Colonic mucosa (tissue), 4 donors: Measurements from ENCODE around the gene SDK2. TPM values are rescaled to one million over a fixed set of nuclear protein-coding genes. Genes with fewer than 3 reads are reported as not detected.

Experiments
- DNase-seq: peaks from one replicate; pipeline ENCODE4 v3.0.0-alpha.2; 2020
- H3K27ac ChIP-seq: fragments of 200-600 bp; one replicate; pipeline ENCODE4 v1.8.0; 2021
- H3K27me3 ChIP-seq: fragments of 200-600 bp; one replicate; pipeline ENCODE4 v1.8.0; 2021
- H3K36me3 ChIP-seq: fragments of 200-600 bp; one replicate; pipeline ENCODE4 v1.8.0; 2021
- H3K4me1 ChIP-seq: fragments of 200-600 bp; one replicate; pipeline ENCODE4 v1.8.0; 2021; ENCODE audit warnings: mild to moderate bottlenecking
- H3K4me3 ChIP-seq: fragments of 200-600 bp; one replicate; pipeline ENCODE4 v1.8.0; 2021
- H3K9ac ChIP-seq, 2 donors: one replicate each; pipeline ENCODE4 v1.7.0; 2013; ENCODE audit warnings: control low read depth in 2 of 2, low read depth in 2 of 2, low read length in 2 of 2
- H3K9me3 ChIP-seq: fragments of 200-600 bp; one replicate; pipeline ENCODE4 v1.8.0; 2021
- CTCF ChIP-seq: fragments of 200-600 bp; IDR thresholded peaks from one replicate; pipeline ENCODE4 v1.8.0; 2022; ENCODE audit warnings: antibody characterized with exemption, mild to moderate bottlenecking
- intact Hi-C: fragments of 100-400 bp; cut with DNase I; formaldehyde crosslinking; loops from one replicate; pipeline ENCODE4 v1.14.1; 2022
- total RNA-seq, 2 donors: library from RNA; stranded (reverse); fragmentation: NEBNext Ultra II Directional in 1 of 2; extraction: Animal tissue kit (Norgen Biotek cat#: 25700) in 1 of 2; gene quantifications; one replicate each; pipeline ENCODE4 v1.2.1, GENCODE V29; 2021
- donor health status: healthy.
- donor health status: DM: no; HTN: no; CAD: no.
- donor health status: DM: no; HTN: no; CAD: no.

The SDK2 gene
- total RNA-seq, 2 donors from 2014 or later: 0.94 to 1.2 TPM

DNA sequence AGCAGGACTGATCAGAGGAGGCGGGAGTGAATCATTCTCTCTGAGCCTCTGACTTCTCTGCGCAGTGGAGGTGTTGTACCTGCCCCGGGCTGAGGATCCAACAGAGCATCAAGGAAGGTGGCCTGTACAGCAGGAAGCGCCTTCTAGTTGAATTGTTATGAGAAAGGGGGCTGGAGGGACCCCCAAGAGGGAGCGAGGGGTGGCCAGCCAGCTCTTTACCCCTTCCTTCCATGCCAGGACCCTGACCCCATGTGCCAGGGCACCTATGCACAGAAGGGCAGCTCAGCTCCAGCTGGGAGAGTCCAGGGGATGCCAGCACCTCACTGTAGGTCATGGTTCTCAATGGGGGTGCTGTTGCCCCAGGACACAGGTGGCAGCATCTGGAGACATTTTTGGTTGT, 149.3 kb downstream of the SDK2 start:
- intact Hi-C loops: no loop called here
- Histone ChIP-seq H3K4me1 (no peaks in the 10 kb centered on the region), H3K27ac (no peak overlapping the region)

GRCh38 chr17:73493956-73494926, 150.0 kb downstream of the SDK2 start:
- Histone ChIP-seq H3K27me3 (no peaks in the 10 kb centered on the region), H3K36me3 (no peaks in the 10 kb centered on the region), H3K27ac (no peak overlapping the region), H3K9me3 (no peaks in the 10 kb centered on the region), H3K9ac (no peak overlapping the region), H3K4me3 (no peak overlapping the region), H3K4me1 (no peaks in the 10 kb centered on the region)
- TF ChIP-seq CTCF: no peak
- no peak for DNase-seq
- intact Hi-C loops: no loop called here

More for the DNA sequence above, 149.3 kb downstream of the SDK2 start:
- no peak overlapping the region for H3K4me3 ChIP-seq
- H3K27me3 ChIP-seq: no peaks in the 10 kb centered on the region
- H3K9me3 ChIP-seq: no peaks in the 10 kb centered on the region
- DNase-seq: no peak
- TF ChIP-seq CTCF: no peak
- H3K36me3 ChIP-seq: no peaks in the 10 kb centered on the region
- H3K9ac ChIP-seq: no peak overlapping the region

DNA sequence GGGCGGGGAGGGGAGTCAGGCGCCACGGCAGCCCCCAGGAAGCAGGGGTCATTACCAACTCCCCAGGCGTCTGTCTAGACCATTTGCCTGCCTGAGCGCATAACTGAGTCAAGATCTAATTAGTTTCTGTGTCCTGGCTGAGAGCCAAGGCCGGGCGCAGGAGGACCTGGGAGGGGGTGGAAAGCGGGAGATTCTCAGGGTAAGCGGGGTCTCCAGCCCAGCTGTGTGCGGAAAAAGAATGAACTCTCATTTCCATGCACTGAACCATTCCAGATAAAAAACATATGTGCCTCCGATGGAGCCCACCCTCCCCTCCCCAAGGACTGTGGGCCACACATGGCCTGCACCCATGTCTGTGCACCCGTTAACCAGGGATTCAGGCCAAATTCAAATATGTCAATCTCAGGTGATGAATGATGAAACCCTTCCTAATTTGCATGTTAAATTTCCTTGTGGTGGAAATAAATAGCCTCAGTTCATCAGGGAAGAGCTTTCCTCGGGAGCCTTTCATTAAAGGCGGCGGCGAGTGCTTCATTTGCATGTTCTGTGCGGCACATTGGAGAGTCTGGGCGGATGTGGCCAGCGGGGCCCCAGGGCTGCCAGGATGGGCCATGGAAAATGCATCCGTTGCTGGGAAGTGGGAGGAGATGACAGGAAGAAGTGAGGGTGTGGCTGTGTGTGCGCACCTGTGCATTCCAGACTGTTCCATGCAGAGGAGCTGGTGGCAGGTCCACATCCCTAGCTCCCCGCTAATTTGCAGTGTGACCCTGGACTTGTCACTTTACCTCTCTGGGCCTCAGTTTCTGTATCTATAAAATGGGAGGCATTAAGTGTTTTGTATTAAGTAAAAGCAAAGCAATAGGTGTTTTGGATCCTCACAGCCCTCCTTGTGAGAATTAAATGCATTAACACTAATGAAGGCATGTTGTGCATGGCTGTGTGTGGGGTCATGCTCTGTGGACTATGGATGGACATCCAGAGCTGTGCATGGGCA, 151.1 kb downstream of the SDK2 start:
- intact Hi-C loops: no loop called here
- DNase-seq: peak; percentile 48
- no peaks in the 10 kb centered on the region for H3K36me3 ChIP-seq
- no peaks in the 10 kb centered on the region for H3K9me3 ChIP-seq
- H3K4me3 ChIP-seq: no peak overlapping the region
- H3K27ac ChIP-seq: no peak overlapping the region
- H3K27me3 ChIP-seq: no peaks in the 10 kb centered on the region
- H3K9ac ChIP-seq: no peak overlapping the region
- no peak for TF ChIP-seq CTCF
- no peaks in the 10 kb centered on the region for H3K4me1 ChIP-seq

DNA sequence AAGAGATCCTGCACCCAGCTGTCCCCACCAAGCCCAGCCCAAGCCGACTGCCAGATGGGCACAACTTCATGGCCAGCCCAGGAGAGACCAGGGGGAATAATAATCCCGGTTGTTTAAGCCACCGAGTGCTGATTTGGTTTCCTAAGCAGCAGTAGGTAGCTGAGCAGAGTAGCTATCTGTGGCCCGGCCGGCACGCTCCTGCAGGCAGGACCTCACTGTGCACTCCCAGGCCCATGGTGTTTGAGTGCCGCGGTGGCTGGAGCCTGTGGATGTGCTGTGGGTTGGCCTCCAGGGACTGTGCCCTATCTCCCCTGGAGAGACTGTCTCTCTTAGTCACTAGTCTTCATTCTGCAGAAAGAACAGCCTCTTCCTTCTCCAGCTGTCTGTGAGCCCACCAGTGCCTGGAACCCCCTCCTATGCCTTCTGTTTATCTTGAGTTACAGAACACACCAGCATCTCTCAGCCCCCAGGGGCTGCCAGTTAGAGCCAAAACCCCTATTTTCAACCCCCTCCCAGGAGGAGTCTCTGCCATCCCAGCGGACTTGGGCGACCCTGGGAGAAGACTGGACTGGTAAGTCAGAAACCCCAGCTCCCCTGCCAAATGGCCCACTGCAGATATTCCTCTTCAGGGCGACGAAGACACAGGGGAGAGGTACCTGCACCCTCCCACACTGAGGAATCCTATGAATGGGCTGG, 152.0 kb downstream of the SDK2 start:
- intact Hi-C loops: no loop called here
- H3K27ac ChIP-seq: no peak overlapping the region

More for the DNA sequence above, 152.0 kb downstream of the SDK2 start:
- H3K27me3 ChIP-seq: no peaks in the 10 kb centered on the region
- H3K36me3 ChIP-seq: no peaks in the 10 kb centered on the region
- H3K4me1 ChIP-seq: no peaks in the 10 kb centered on the region
- DNase-seq: no peak
- no peaks in the 10 kb centered on the region for H3K9me3 ChIP-seq
- no peak for TF ChIP-seq CTCF
- no peak overlapping the region for H3K9ac ChIP-seq
- H3K4me3 ChIP-seq: no peak overlapping the region
